ENCODE results near the gene MAP3K8.

The MAP3K8 gene

DNA sequence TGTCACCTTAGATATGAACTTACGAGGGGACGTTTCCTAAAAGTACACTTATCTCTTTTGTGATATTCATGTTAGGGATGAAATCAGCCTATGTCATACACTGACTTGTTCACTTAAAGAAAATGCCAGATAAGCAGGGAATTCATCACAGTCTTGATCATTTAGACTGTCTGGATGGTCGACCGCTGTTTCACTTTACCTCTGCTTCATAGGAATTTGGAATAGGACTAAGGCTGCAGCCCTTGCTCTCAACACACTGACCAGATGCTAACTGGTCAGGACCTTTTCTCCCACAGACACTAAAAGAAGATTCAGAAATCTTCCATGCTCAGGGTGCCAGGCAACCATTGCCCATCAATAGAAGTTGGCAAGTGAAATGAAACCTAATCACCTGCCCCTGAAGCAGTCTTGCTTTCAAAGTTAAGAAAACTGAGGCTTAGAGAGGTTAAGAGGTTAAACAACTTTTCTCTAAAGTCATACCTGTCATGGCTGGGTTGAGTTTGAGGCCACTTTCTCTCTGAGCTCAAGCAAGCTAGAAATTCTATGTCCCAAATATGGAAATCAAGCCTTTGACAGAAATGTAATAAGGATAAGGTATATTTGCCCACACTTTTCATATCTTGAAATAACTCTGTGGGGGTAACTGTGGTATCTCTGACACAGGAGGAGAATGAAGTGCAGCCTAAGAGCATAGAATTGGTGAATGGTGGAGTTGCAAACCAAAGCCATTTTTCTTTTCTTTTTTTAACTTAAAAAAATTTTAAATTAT is 77.1 kb downstream of the MAP3K8 start:
- FAIRE-seq (peak; percentile 31), DNase-seq (ENCODE audit: insufficient read length, low spot score) (no peak)
